Bronchial epithelial cell (primary cell): ENCODE results near the gene CGB5. TPM values are rescaled to one million over a fixed set of nuclear protein-coding genes. Genes with fewer than 3 reads are reported as not detected.
"Not testable (repeated sequence)": the region's sequence is repeated elsewhere in the genome, so short reads cannot be mapped to it uniquely, and the experiment has no call there.

Source experiments
- DNase-seq: peaks from one replicate; pipeline ENCODE4 v3.0.0-alpha.2; 2010; ENCODE audit warnings: low read depth
- FAIRE-seq: peaks from 2 replicates; lab custom pipeline; 2011; peaks lifted over from hg19 to GRCh38; lab: Jason Lieb, UNC
- H3K27me3 ChIP-seq: 2 replicates; pipeline ENCODE4 v1.5.1; 2011; ENCODE audit warnings: low read length; ENCODE audit not compliant: control insufficient read depth, insufficient read depth
- H3K36me3 ChIP-seq: 2 replicates; pipeline ENCODE4 v1.5.1; 2011; ENCODE audit warnings: low read length; ENCODE audit not compliant: control insufficient read depth, insufficient read depth
- H3K4me3 ChIP-seq: 2 replicates; pipeline ENCODE4 v1.5.1; 2011; ENCODE audit warnings: mild to moderate bottlenecking, low read depth, low read length, control low read depth
- CTCF ChIP-seq: IDR thresholded peaks from 2 replicates; pipeline ENCODE4 v1.5.1; 2011; ENCODE audit warnings: mild to moderate bottlenecking, moderate library complexity, low read length, control low read depth, inconsistent platforms; ENCODE audit not compliant: insufficient read depth, severe bottlenecking
- total RNA-seq: library from RNA; depleted of rRNA; stranded (reverse); fragments of >200 nt; gene quantifications from 2 replicates; pipeline ENCODE4 v1.2.1, GENCODE V29; 2014

Gene CGB5
- 0.26 and 0.64 TPM in 2 replicates for total RNA-seq

- DNase-seq, H3K36me3 ChIP-seq, H3K4me3 ChIP-seq, FAIRE-seq, H3K27me3 ChIP-seq: not testable (repeated sequence)
Observed at GRCh38 chr19:49043548-49043947, at the start of gene CGB5. CGB5 (plus strand) TSS chr19:49043848; CDS start chr19:49044210, 362 bp downstream.

- no peak for DNase-seq
- no peak for TF ChIP-seq CTCF
- FAIRE-seq: no peak
Observed at GRCh38 chr19:48994035-48994386, 49.6 kb upstream of the CGB5 start.

GRCh38 chr19:48997972-48998371, 45.7 kb upstream of the CGB5 start:
- DNase-seq (peak; percentile 40), FAIRE-seq (no peak)
- no peaks in the 10 kb centered on the region for H3K27me3 ChIP-seq
- H3K36me3 ChIP-seq: peaks cover 3% of the 10 kb centered on the region
- H3K4me3 ChIP-seq: no peak overlapping the region
- peak; percentile 66 for TF ChIP-seq CTCF

More at GRCh38 chr19:48994035-48994386, 49.6 kb upstream of the CGB5 start:
- Histone ChIP-seq H3K4me3 (peak overlapping the region; percentile 82), H3K36me3 (peaks cover 9% of the 10 kb centered on the region), H3K27me3 (no peaks in the 10 kb centered on the region)

- FAIRE-seq (no peak), DNase-seq (peak; percentile 57)
- Histone ChIP-seq H3K4me3 (no peak overlapping the region), H3K27me3 (no peaks in the 10 kb centered on the region), H3K36me3 (peaks cover 11% of the 10 kb centered on the region)
- TF ChIP-seq CTCF: peak; percentile 86
Observed at GRCh38 chr19:48999481-49000325, 43.9 kb upstream of the CGB5 start.

- Histone ChIP-seq H3K4me3 (no peak overlapping the region), H3K36me3 (peaks cover 27% of the 10 kb centered on the region), H3K27me3 (no peaks in the 10 kb centered on the region)
- DNase-seq: no peak
- TF ChIP-seq CTCF: no peak
- no peak for FAIRE-seq
Observed at GRCh38 chr19:49004133-49004532, 39.5 kb upstream of the CGB5 start.

GRCh38 chr19:49004964-49005614, 38.6 kb upstream of the CGB5 start:
- DNase-seq: no peak
- Histone ChIP-seq H3K36me3 (peaks cover 31% of the 10 kb centered on the region), H3K4me3 (no peak overlapping the region), H3K27me3 (no peaks in the 10 kb centered on the region)
- no peak for TF ChIP-seq CTCF
- no peak for FAIRE-seq
